Right cardiac atrium (tissue), 5 donors: ENCODE measurements around the gene BAG5. TPM values are rescaled to one million over a fixed set of nuclear protein-coding genes. Genes with fewer than 3 reads are reported as not detected.
A peak's percentile ranks its signal among the peaks of the same experiment; 100 is the strongest.

Source experiments
- ATAC-seq, 2 donors: fragments of 200-7000 bp; cut with Tn5 transposase; one replicate each; pipeline versions ENCODE4 v1.8.0 to v1.9.1; 2020; ENCODE audit warnings: moderate library complexity in 2 of 2, mild to moderate bottlenecking in 1 of 2
- DNase-seq, 3 donors: peaks; one replicate each; pipeline ENCODE4 v3.0.0-alpha.2; 2020
- H3K27ac ChIP-seq: one replicate; pipeline ENCODE4 v1.5.1; 2013; ENCODE audit warnings: mild to moderate bottlenecking, low read length, control low read depth, moderate library complexity
- H3K27me3 ChIP-seq: one replicate; pipeline ENCODE4 v1.6.1; 2013; ENCODE audit not compliant: control insufficient read depth, insufficient read depth
- H3K4me1 ChIP-seq: one replicate; pipeline ENCODE4 v1.6.1; 2013; ENCODE audit warnings: low read length; ENCODE audit not compliant: control insufficient read depth, insufficient read depth
- H3K4me3 ChIP-seq: one replicate; pipeline ENCODE4 v1.5.1; 2013; ENCODE audit warnings: low read length, control low read depth
- H3K9me3 ChIP-seq: one replicate; pipeline ENCODE4 v1.6.1; 2013; ENCODE audit warnings: low read length; ENCODE audit not compliant: control insufficient read depth
- WGBS: extraction: QIAGEN DNeasy Blood & Tissue Kit; methylation state at CpG from one replicate; pipeline ENCODE4 v1.1.7; 2013; 5-methylcytosine and 5-hydroxymethylcytosine counted together
- intact Hi-C, 4 donors: fragments of 100-400 bp; cut with DNase I; formaldehyde crosslinking; loops; one replicate each; pipeline versions ENCODE4 v1.11.0 to v1.14.0; 2022 to 2023
- polyA plus RNA-seq: library from polyadenylated mRNA; stranded (reverse); fragments of 200-250 nt; gene quantifications from one replicate; pipeline ENCODE4 v1.2.3, GENCODE V29; 2013
- total RNA-seq, 4 donors: library from RNA; stranded (reverse); fragmentation: NEBNext Ultra II Directional; extraction: Animal tissue kit (Norgen Biotek cat#: 25700); gene quantifications; one replicate each; pipeline ENCODE4 v1.2.1, GENCODE V29; 2021
- donor health status: healthy with polysubstance abuse.
- donor health status: DM: no; HTN: yes; CAD: no.
- donor health status: DM: no; HTN: no; CAD: no.
- donor health status: DM: no; HTN: yes; CAD: no; lungs with severe emphysema.
- donor health status: DM: yes; HTN: yes; CAD: no.

BAG5 gene
- total and polyA plus RNA-seq, 5 donors = 7.7 to 23.6 (median 18.9) TPM

- DNase-seq = no peak
- ATAC-seq = no peak
- H3K27ac ChIP-seq = no peak overlapping the region
- H3K9me3 ChIP-seq = no peaks in the 10 kb centered on the region
- H3K4me1 ChIP-seq = no peaks in the 10 kb centered on the region
- H3K4me3 ChIP-seq = no peak overlapping the region
- H3K27me3 ChIP-seq = no peaks in the 10 kb centered on the region
- WGBS = 88% methylated on average over 26 of the region's 26 CpGs
- intact Hi-C loops = no loop called here
Measured at GRCh38 chr14:103510724-103511693, 51.4 kb downstream of the BAG5 start.

- ATAC-seq (no peak), DNase-seq (no peak)
- intact Hi-C loops = no loop called here
- WGBS = 89% methylated on average over 11 of the region's 11 CpGs
- Histone ChIP-seq H3K4me1 (no peaks in the 10 kb centered on the region), H3K27ac (no peak overlapping the region), H3K27me3 (no peaks in the 10 kb centered on the region), H3K4me3 (no peak overlapping the region), H3K9me3 (no peaks in the 10 kb centered on the region)
Measured at GRCh38 chr14:103509864-103510723, 52.4 kb downstream of the BAG5 start.

- H3K27ac ChIP-seq = peak overlapping the region; percentile 6
- no peaks in the 10 kb centered on the region for H3K4me1 ChIP-seq
- ATAC-seq (no peak), DNase-seq (no peak)
- 77% methylated on average over 16 of the region's 16 CpGs for WGBS
- no peaks in the 10 kb centered on the region for H3K27me3 ChIP-seq
- intact Hi-C loops = no loop called here
- H3K4me3 ChIP-seq = no peak overlapping the region
- H3K9me3 ChIP-seq = no peaks in the 10 kb centered on the region
Measured at GRCh38 chr14:103508521-103509329, 53.7 kb downstream of the BAG5 start.

GRCh38 chr14:103507751-103508150 lies 54.7 kb downstream of the BAG5 start:
- no peaks in the 10 kb centered on the region for H3K9me3 ChIP-seq
- no peak for ATAC-seq
- no peak overlapping the region for H3K27ac ChIP-seq
- intact Hi-C loops = no loop called here
- H3K4me3 ChIP-seq = no peak overlapping the region
- no peaks in the 10 kb centered on the region for H3K4me1 ChIP-seq
- DNase-seq = no peak
- WGBS = 81% methylated on average over 3 of the region's 3 CpGs
- H3K27me3 ChIP-seq = no peaks in the 10 kb centered on the region

Other genes with a start within 250 kb of the BAG5 start
- gene EIF5, start 228.4 kb downstream of the BAG5 start, total RNA-seq = 100 to 1,000 TPM; 224 to 275 (median 253) TPM
- gene EIF5, start 228.4 kb downstream of the BAG5 start, polyA plus RNA-seq = 77.4 TPM
- 100 to 1,000 TPM in 1 of 4 donors, 10 to 100 TPM in 3; 85.6 to 105 (median 96.0) TPM for gene MARK3, start 177.2 kb downstream of the BAG5 start, total RNA-seq
- gene MARK3, start 177.2 kb downstream of the BAG5 start, polyA plus RNA-seq = 79.4 TPM
- gene CKB, start 39.8 kb downstream of the BAG5 start, total RNA-seq = 100 to 1,000 TPM; 478 to 697 (median 542) TPM
- gene CKB, start 39.8 kb downstream of the BAG5 start, polyA plus RNA-seq = 843 TPM
- 1 to 10 TPM; 4.8 to 6.9 (median 6.5) TPM for gene TRMT61A, start 33.5 kb downstream of the BAG5 start, total RNA-seq
- 6.2 TPM for gene TRMT61A, start 33.5 kb downstream of the BAG5 start, polyA plus RNA-seq
- 10 to 100 TPM; 33.8 to 43.5 (median 41.7) TPM for gene COA8, start 303 bp upstream of the BAG5 start, total RNA-seq
- 60.8 TPM for gene COA8, start 303 bp upstream of the BAG5 start, polyA plus RNA-seq
- 100 to 1,000 TPM; 110 to 137 (median 129) TPM for gene KLC1, start 66.6 kb upstream of the BAG5 start, total RNA-seq
- gene KLC1, start 66.6 kb upstream of the BAG5 start, polyA plus RNA-seq = 112 TPM
- gene XRCC3, start 152.8 kb upstream of the BAG5 start, total RNA-seq = 1 to 10 TPM; 2.1 to 5.6 (median 2.4) TPM
- gene XRCC3, start 152.8 kb upstream of the BAG5 start, polyA plus RNA-seq = 2.2 TPM
- gene ZFYVE21, start 153.2 kb upstream of the BAG5 start, total RNA-seq = 10 to 100 TPM; 42.0 to 61.0 (median 52.4) TPM
- 66.8 TPM for gene ZFYVE21, start 153.2 kb upstream of the BAG5 start, polyA plus RNA-seq